K562 (cell line): ENCODE measurements around the gene TYRO3. TPM values are rescaled to one million over a fixed set of nuclear protein-coding genes. Genes with fewer than 3 reads are reported as not detected.
A peak's percentile ranks its signal among the peaks of the same experiment; 100 is the strongest.

Source experiments
- ATAC-seq: fragments of 200-7000 bp; cut with Tn5 transposase; 3 replicates; pipeline ENCODE4 v1.9.1; 2020; ENCODE audit warnings: moderate library complexity
- BruUV-seq: library from RNA; stranded (reverse); fragments of 400-500 nt; replicated peaks from 2 replicates; lab custom pipeline; 2021; lab: Mats Ljungman, UMichigan
- CTCF ChIA-PET: fragments of 300-600 bp; formaldehyde crosslinking; extraction: SDS; loops from one replicate; lab custom pipeline; 2021; ENCODE audit warnings: low intra/inter-chr PET ratio; lab: Yijun Ruan, JAX
- POLR2A ChIA-PET: fragments of 300-600, 350-650 bp; sonication (Branson Sonifier 250); formaldehyde crosslinking; extraction: SDS; loops from one replicate; lab custom pipeline; 2021; ENCODE audit warnings: antibody characterized with exemption, inconsistent platforms; lab: Yijun Ruan, JAX
- DNase-seq, 4 experiments: peaks; one replicate each; pipeline versions ENCODE4 v3.0.0 to v3.0.0-alpha.2; 2011 to 2018; ENCODE audit warnings: low spot score in 3 of 4, mixed read lengths in 3 of 4; ENCODE audit errors: extremely low read depth in 1 of 4
- FAIRE-seq: peaks from 2 replicates; lab custom pipeline; 2011; peaks lifted over from hg19 to GRCh38; lab: Jason Lieb, UNC
- H2AFZ ChIP-seq: 2 replicates; pipeline ENCODE4 v1.6.0; 2011; ENCODE audit warnings: low read depth, low read length, control low read depth, inconsistent platforms
- H3K27ac ChIP-seq: fragments of 200-600 bp; 3 replicates; pipeline ENCODE4 v1.8.0; 2011; ENCODE audit warnings: low read depth, mild to moderate bottlenecking, control low read depth, inconsistent platforms, low read length, moderate library complexity, mixed read lengths; ENCODE audit errors: extremely low read depth
- H3K27me3 ChIP-seq, 2 experiments: fragments of 300-600 bp in 1 of 2; 2 replicates in 1 of 2; 3 replicates in 1 of 2; pipeline versions ENCODE4 v1.6.0 to v1.8.0; 2011; ENCODE audit warnings: inconsistent platforms in 2 of 2, low read length in 2 of 2, mild to moderate bottlenecking in 1 of 2, mixed read lengths in 1 of 2, moderate library complexity in 1 of 2; ENCODE audit not compliant: control insufficient read depth in 2 of 2, insufficient read depth in 2 of 2
- H3K36me3 ChIP-seq: fragments of 300-600 bp; 3 replicates; pipeline ENCODE4 v1.8.0; 2011; ENCODE audit warnings: mild to moderate bottlenecking, low read length, inconsistent platforms; ENCODE audit not compliant: control insufficient read depth, insufficient read depth
- H3K4me1 ChIP-seq, 2 experiments: fragments of 200-600 bp in 1 of 2; replicated peaks in 1 of 2; 2 replicates in 1 of 2; 3 replicates in 1 of 2; pipeline versions ENCODE4 v1.5.1 to v1.8.0; 2011; ENCODE audit warnings: inconsistent platforms in 2 of 2, low read length in 2 of 2, mild to moderate bottlenecking in 1 of 2, mixed read lengths in 1 of 2, moderate library complexity in 1 of 2; ENCODE audit not compliant: control insufficient read depth in 2 of 2, insufficient read depth in 2 of 2
- H3K4me2 ChIP-seq: 2 replicates; pipeline ENCODE4 v1.6.1; 2011; ENCODE audit warnings: low read length, control low read depth, inconsistent platforms, mixed read lengths; ENCODE audit not compliant: insufficient read depth
- H3K4me3 ChIP-seq: fragments of 200-600 bp; sonication (generic), shearing (Covaris generic); 2 replicates; pipeline ENCODE4 v1.5.1; 2016; ENCODE audit warnings: control low read depth, inconsistent platforms
- H3K79me2 ChIP-seq: fragments of 200-600 bp; 3 replicates; pipeline ENCODE4 v1.8.0; 2011; ENCODE audit warnings: low read length, inconsistent platforms; ENCODE audit not compliant: control insufficient read depth, insufficient read depth
- H3K9ac ChIP-seq, 2 experiments: 2 replicates each; pipeline versions ENCODE4 v1.6.0 to v1.6.1; 2011; ENCODE audit warnings: low read depth in 2 of 2, low read length in 2 of 2, control low read depth in 1 of 2, inconsistent platforms in 1 of 2, mild to moderate bottlenecking in 1 of 2, mixed read lengths in 1 of 2; ENCODE audit not compliant: insufficient read depth in 1 of 2
- H3K9me1 ChIP-seq: one replicate; pipeline ENCODE4 v1.6.0; 2011; ENCODE audit warnings: inconsistent platforms, mild to moderate bottlenecking, low read length, moderate library complexity; ENCODE audit not compliant: control insufficient read depth, insufficient read depth
- H3K9me3 ChIP-seq: replicated peaks from 2 replicates; pipeline ENCODE4 v1.5.1; 2011; ENCODE audit warnings: low read depth, low read length, inconsistent platforms; ENCODE audit not compliant: control insufficient read depth, insufficient read depth
- H4K20me1 ChIP-seq: replicated peaks from 2 replicates; pipeline ENCODE4 v1.6.1; 2011; ENCODE audit warnings: low read length, inconsistent platforms, mixed read lengths; ENCODE audit not compliant: control insufficient read depth, insufficient read depth
- BRF1 ChIP-seq: IDR thresholded peaks from 3 replicates; pipeline ENCODE4 v1.6.1; 2011; ENCODE audit warnings: borderline replicate concordance, mild to moderate bottlenecking; ENCODE audit not compliant: insufficient read length; ENCODE audit errors: extremely low read depth
- CAMTA2 ChIP-seq: fragments of 250-450 bp; sonication (Bioruptor Pico); conservative IDR thresholded peaks from 2 replicates; pipeline ENCODE4 v1.5.1; 2022
- HOMEZ ChIP-seq: fragments of 250-450 bp; sonication (Bioruptor Pico); IDR thresholded peaks from 2 replicates; pipeline ENCODE4 v1.4.0; 2020; ENCODE audit warnings: mild to moderate bottlenecking, moderate library complexity
- ZNF77 ChIP-seq: fragments of 250-450 bp; sonication (Bioruptor Pico); IDR thresholded peaks from 2 replicates; pipeline ENCODE4 v1.5.0; 2020
- WGBS: fragments of 100-300 bp; shearing (Covaris generic); methylation state at CpG from one replicate; pipeline ENCODE4 v1.1.6; 2016; ENCODE audit warnings: low coverage, mixed read lengths; ENCODE audit not compliant: insufficient coverage; ENCODE audit errors: missing lambda C conversion rate; 5-methylcytosine and 5-hydroxymethylcytosine counted together
- in situ Hi-C: fragments of 300-500 bp; cut with MboI; formaldehyde crosslinking; loops from 4 replicates; pipeline ENCODE4 v1.15.0; 2018; ENCODE audit warnings: inconsistent platforms, mixed read lengths
- intact Hi-C: fragments of 100-400 bp; cut with micrococcal nuclease; formaldehyde crosslinking; loops from 2 replicates; pipeline ENCODE4 v1.14.2; 2022
- polyA plus RNA-seq, 8 experiments: library from polyadenylated mRNA; depleted of rRNA in 4 of 8; stranded (reverse) in 5 of 8; unstranded in 3 of 8; fragments of >200 nt; fragmentation: Nextera tagmentation in 2 of 8; fragmentation: Illumina TruSeq in 1 of 8; extraction: Ambion mirVana in 2 of 8; extraction: Trizol in 1 of 8; gene quantifications; 2 replicates each; pipeline versions ENCODE4 v1.2.1 to v1.2.3, GENCODE V29; 2011 to 2014; ENCODE audit warnings: inconsistent platforms in 1 of 8, missing spikeins in 1 of 8
- total RNA-seq, 7 experiments: library from RNA; depleted of rRNA in 6 of 7; stranded (reverse); fragments of >200 nt in 6 of 7; fragmentation: Illumina TruSeq in 2 of 7; extraction: Trizol in 2 of 7; gene quantifications; 2 replicates each; pipeline versions ENCODE4 v1.2.1 to v1.2.3, GENCODE V29; 2011 to 2021; ENCODE audit warnings: low replicate concordance in 1 of 7

The TYRO3 gene
- total and polyA plus RNA-seq, 9 of the 15 experiments (the other 6 are each of a cell fraction or from before 2014, with no cell fraction given), result 2.6 to 39.6 (median 18.6) TPM

- Histone ChIP-seq H3K4me1 (peaks cover 2 to 9% of the 10 kb centered on the region in 2 experiments; a peak in 2 of 5 replicates), H3K36me3 (no peaks in the 10 kb centered on the region), H3K27ac (no peak overlapping the region), H4K20me1 (no peaks in the 10 kb centered on the region), H3K4me3 (no peak overlapping the region)
- in situ Hi-C loops, result no loop called here
- 62% methylated on average over 4 of the region's 4 CpGs for WGBS
- no peak; the same call in 2 of the 3 replicates for ATAC-seq
- POLR2A ChIA-PET, result interaction anchor here (0.6 to 0.8 kb wide), 3 partner anchors 13 to 346 kb away, joined by 3 read pairs; no protein-coding TSS in a partner anchor
- DNase-seq, result no peak
- intact Hi-C loops, result no loop called here
- TF ChIP-seq CAMTA2 (CRISPR knock-in tag), result no peak
- no peak for TF ChIP-seq HOMEZ (CRISPR knock-in tag)
- no peak for TF ChIP-seq BRF1
- TF ChIP-seq ZNF77 (CRISPR knock-in tag), result no peak
- TF ChIP-seq, all 486 proteins: peak for 0
- Histone ChIP-seq H3K9me3 (no peaks in the 10 kb centered on the region), H3K27me3 (no peaks in the 10 kb centered on the region), H3K79me2 (no peaks in the 10 kb centered on the region), H3K4me2 (no peak overlapping the region), H3K9me1 (no peaks in the 10 kb centered on the region), H2AFZ (0 out of 2 replicates have a peak overlapping the region, but pooled peaks have one; percentile 35), H3K9ac (no peak overlapping the region)
- CTCF ChIA-PET, result no interaction called here
- BruUV-seq, result no TSS peak
- FAIRE-seq, result no peak
Measured at GRCh38 chr15:41629463-41629862, 70.5 kb downstream of the TYRO3 start.
